GM23338 (cell line): Measurements from ENCODE around the gene MAP1LC3A. TPM values are rescaled to one million over a fixed set of nuclear protein-coding genes. Genes with fewer than 3 reads are reported as not detected.

ENCODE experiments used
- ATAC-seq: fragments of 200-7000 bp; cut with Tn5 transposase; 3 replicates; pipeline ENCODE4 v1.9.1; 2020
- DNase-seq: peaks from one replicate; pipeline ENCODE4 v3.0.0-alpha.2; 2015; ENCODE audit warnings: low spot score
- H2AFZ ChIP-seq: fragments of 200-600 bp; sonication (generic); 2 replicates; pipeline ENCODE4 v1.8.0; 2016; ENCODE audit warnings: antibody characterized with exemption, mild to moderate bottlenecking, moderate library complexity
- H3F3A ChIP-seq: fragments of 200-600 bp; sonication (generic); replicated peaks from 2 replicates; pipeline ENCODE4 v1.8.0; 2017; ENCODE audit warnings: antibody characterized with exemption, mixed run types, low read depth
- H3K27ac ChIP-seq: fragments of 200-600 bp; sonication (generic); 2 replicates; pipeline ENCODE4 v1.6.1; 2016; ENCODE audit warnings: low read depth
- H3K27me3 ChIP-seq: fragments of 200-600 bp; sonication (generic); 2 replicates; pipeline ENCODE4 v1.8.0; 2016; ENCODE audit warnings: mild to moderate bottlenecking, mixed run types, moderate library complexity; ENCODE audit not compliant: insufficient read depth
- H3K36me3 ChIP-seq: fragments of 200-600 bp; sonication (generic); 2 replicates; pipeline ENCODE4 v1.8.0; 2016; ENCODE audit warnings: mild to moderate bottlenecking; ENCODE audit not compliant: insufficient read depth
- H3K4me1 ChIP-seq: fragments of 200-600 bp; sonication (generic); 2 replicates; pipeline ENCODE4 v1.8.0; 2016; ENCODE audit warnings: mild to moderate bottlenecking, moderate library complexity; ENCODE audit not compliant: insufficient read depth
- H3K4me2 ChIP-seq: fragments of 200-600 bp; sonication (generic); 2 replicates; pipeline ENCODE4 v1.7.1; 2017; ENCODE audit warnings: mixed run types
- H3K4me3 ChIP-seq: fragments of 200-600 bp; sonication (generic); 2 replicates; pipeline ENCODE4 v1.6.1; 2016; ENCODE audit warnings: mixed run types
- H3K79me2 ChIP-seq: fragments of 200-600 bp; sonication (generic); replicated peaks from 2 replicates; pipeline ENCODE4 v1.8.0; 2017; ENCODE audit warnings: mild to moderate bottlenecking; ENCODE audit not compliant: insufficient read depth
- H3K9me2 ChIP-seq: fragments of 200-600 bp; sonication (generic); 2 replicates; pipeline ENCODE4 v1.8.0; 2017; ENCODE audit not compliant: insufficient read depth
- H4K20me1 ChIP-seq: fragments of 200-600 bp; sonication (generic); replicated peaks from 2 replicates; pipeline ENCODE4 v1.8.0; 2017; ENCODE audit warnings: mild to moderate bottlenecking; ENCODE audit not compliant: insufficient read depth
- H3K27ac Mint-ChIP-seq: 2 replicates; pipeline ENCODE4 v1.8.0; 2020; ENCODE audit warnings: inconsistent platforms, mild to moderate bottlenecking, moderate library complexity, mixed read lengths
- H3K27me3 Mint-ChIP-seq: 3 replicates; pipeline ENCODE4 v1.8.0; 2022; ENCODE audit warnings: low read depth, mild to moderate bottlenecking, moderate library complexity, mixed read lengths, inconsistent platforms; ENCODE audit not compliant: insufficient read depth, poor library complexity
- H3K36me3 Mint-ChIP-seq: 3 replicates; pipeline ENCODE4 v1.8.0; 2021; ENCODE audit warnings: low read depth, mild to moderate bottlenecking, inconsistent platforms, moderate library complexity, mixed read lengths
- H3K4me1 Mint-ChIP-seq: 3 replicates; pipeline ENCODE4 v1.8.0; 2020; ENCODE audit warnings: mild to moderate bottlenecking, inconsistent platforms, mixed read lengths
- H3K4me3 Mint-ChIP-seq: 3 replicates; pipeline ENCODE4 v1.8.0; 2021; ENCODE audit warnings: moderate library complexity, mild to moderate bottlenecking, inconsistent platforms, mixed read lengths
- H3K9me3 Mint-ChIP-seq: 3 replicates; pipeline ENCODE4 v1.8.0; 2020; ENCODE audit warnings: moderate library complexity, mild to moderate bottlenecking, inconsistent platforms, mixed read lengths
- CTCF ChIP-seq, 2 experiments: fragments of 200-600 bp in 1 of 2; sonication (generic) in 1 of 2; conservative IDR thresholded peaks; 2 replicates each; pipeline versions ENCODE4 v1.5.1 to v1.6.1; 2016 to 2017; ENCODE audit warnings: antibody characterized with exemption in 2 of 2, low read depth in 2 of 2, mild to moderate bottlenecking in 2 of 2, moderate library complexity in 1 of 2
- ETS1 ChIP-seq: IDR thresholded peaks from 2 replicates; pipeline ENCODE4 v1.6.1; 2016; ENCODE audit warnings: antibody characterized with exemption
- EZH2 ChIP-seq: fragments of 200-600 bp; sonication (generic); IDR thresholded peaks from one replicate; pipeline ENCODE4 v1.8.0; 2017; ENCODE audit warnings: antibody characterized with exemption, mild to moderate bottlenecking, low read depth; ENCODE audit not compliant: unreplicated experiment
- EZH2phosphoT487 ChIP-seq: fragments of 200-600 bp; sonication (generic); IDR thresholded peaks from one replicate; pipeline ENCODE4 v1.8.1; 2018; ENCODE audit warnings: antibody characterized with exemption; ENCODE audit not compliant: unreplicated experiment
- JUNB ChIP-seq: IDR thresholded peaks from one replicate; pipeline ENCODE4 v1.6.1; 2016; ENCODE audit warnings: antibody characterized with exemption; ENCODE audit not compliant: unreplicated experiment
- NANOG ChIP-seq: IDR thresholded peaks from 2 replicates; pipeline ENCODE4 v1.6.1; 2016; ENCODE audit warnings: antibody characterized with exemption, borderline replicate concordance
- POLR2AphosphoS5 ChIP-seq: IDR thresholded peaks from 2 replicates; pipeline ENCODE4 v1.6.1; 2016; ENCODE audit warnings: antibody characterized with exemption, low read depth
- REST ChIP-seq: IDR thresholded peaks from one replicate; pipeline ENCODE4 v1.6.1; 2018; ENCODE audit warnings: antibody characterized with exemption; ENCODE audit not compliant: unreplicated experiment
- STAT1 ChIP-seq: IDR thresholded peaks from one replicate; pipeline ENCODE4 v1.6.1; 2016; ENCODE audit warnings: antibody characterized with exemption; ENCODE audit not compliant: unreplicated experiment
- ZNF114 ChIP-seq: fragments of 250-450 bp; sonication (Bioruptor Pico); IDR thresholded peaks from 2 replicates; pipeline ENCODE4 v1.5.0; 2020; ENCODE audit warnings: mild to moderate bottlenecking, moderate library complexity
- ZNF331 ChIP-seq: fragments of 250-450 bp; sonication (Bioruptor Pico); IDR thresholded peaks from 2 replicates; pipeline ENCODE4 v1.5.0; 2020; ENCODE audit warnings: low read depth, mild to moderate bottlenecking, moderate library complexity
- polyA plus RNA-seq: library from polyadenylated mRNA; unstranded; fragments of >200 nt; fragmentation: Nextera tagmentation; extraction: Ambion mirVana; gene quantifications from 2 replicates; pipeline ENCODE4 v1.2.1, GENCODE V29; 2016
- total RNA-seq: library from RNA; depleted of rRNA; stranded (reverse); fragments of >200 nt; shearing (Covaris generic); gene quantifications from 2 replicates; pipeline ENCODE4 v1.2.3, GENCODE V29; 2014

Gene MAP1LC3A
- total and polyA plus RNA-seq, 2 experiments from 2014 or later, result 15.2 to 15.9 TPM

- TF ChIP-seq ZNF114 (CRISPR knock-in tag) (no peak), CTCF (conservative IDR thresholded peaks at IDR 0.05; ENCODE audit: low read depth in 2 of 2) (no peak), EZH2 (no peak), ZNF331 (CRISPR knock-in tag) (no peak), EZH2phosphoT487 (no peak), STAT1 (no peak), JUNB (no peak), REST (no peak), POLR2AphosphoS5 (no peak), ETS1 (no peak)
These were observed 37.1 kb downstream of the MAP1LC3A start (continued) for GRCh38 chr20:34595377-34596184.

GRCh38 chr20:34600892-34601653 is 42.6 kb downstream of the MAP1LC3A start:
- Histone ChIP-seq H3K27ac (no peak overlapping the region), H3K4me1 (no peaks in the 10 kb centered on the region), H3K4me2 (no peak overlapping the region), H4K20me1 (0 out of 2 replicates have a peak, but pooled peaks cover 4% of the 10 kb centered on the region), H3K27me3 (no peaks in the 10 kb centered on the region), H3K9me2 (no peaks in the 10 kb centered on the region), H3K36me3 (no peaks in the 10 kb centered on the region), H2AFZ (no peak overlapping the region), H3K79me2 (no peaks in the 10 kb centered on the region), H3F3A (no peaks in the 10 kb centered on the region), H3K4me3 (no peak overlapping the region)
- H3K36me3 Mint-ChIP-seq, result no peaks in the 10 kb centered on the region
- peaks cover 2% of the 10 kb centered on the region for H3K27me3 Mint-ChIP-seq
- DNase-seq (no peak), ATAC-seq (no peak)
- no peak overlapping the region for H3K4me3 Mint-ChIP-seq
- H3K27ac Mint-ChIP-seq, result no peak overlapping the region
- no peaks in the 10 kb centered on the region for H3K4me1 Mint-ChIP-seq
- no peaks in the 10 kb centered on the region for H3K9me3 Mint-ChIP-seq
- no peak for TF ChIP-seq REST
- TF ChIP-seq POLR2AphosphoS5, result no peak
- no peak for TF ChIP-seq CTCF (conservative IDR thresholded peaks at IDR 0.05; ENCODE audit: low read depth in 2 of 2)
- no peak for TF ChIP-seq STAT1
- no peak for TF ChIP-seq EZH2
- no peak for TF ChIP-seq ZNF114 (CRISPR knock-in tag)
- TF ChIP-seq NANOG, result no peak
- TF ChIP-seq EZH2phosphoT487, result no peak
